GM12865 (cell line): Measurements from ENCODE around the gene APOO.

Source experiments
- DNase-seq: peaks from one replicate; pipeline ENCODE4 v3.0.0; 2010; ENCODE audit warnings: low read depth
- H3K4me3 ChIP-seq: 2 replicates; pipeline ENCODE4 v1.5.1; 2011; ENCODE audit warnings: mild to moderate bottlenecking, low read depth, low read length, control low read depth
- CTCF ChIP-seq: IDR thresholded peaks from 2 replicates; pipeline ENCODE4 v1.5.1; 2011; ENCODE audit warnings: low read length, control low read depth, low read depth, inconsistent platforms; ENCODE audit not compliant: insufficient read depth; ENCODE audit errors: missing control alignments

APOO gene

GRCh38 chrX:23832721-23833120 lies 75.0 kb downstream of the APOO start:
- TF ChIP-seq CTCF: no peak
- DNase-seq: no peak
- H3K4me3 ChIP-seq: no peak overlapping the region

- no peak for TF ChIP-seq CTCF
- H3K4me3 ChIP-seq: no peak overlapping the region
- no peak for DNase-seq
Measured at GRCh38 chrX:23828881-23829280, 78.9 kb downstream of the APOO start.

GRCh38 chrX:23826653-23827052 lies 81.1 kb downstream of the APOO start:
- DNase-seq: no peak
- no peak overlapping the region for H3K4me3 ChIP-seq
- TF ChIP-seq CTCF: no peak

- TF ChIP-seq CTCF: no peak
- no peak for DNase-seq
Measured at GRCh38 chrX:23826216-23826615, 81.5 kb downstream of the APOO start.

GRCh38 chrX:23825675-23826074 lies 82.1 kb downstream of the APOO start:
- DNase-seq: no peak
- TF ChIP-seq CTCF: no peak
- H3K4me3 ChIP-seq: no peak overlapping the region

More at GRCh38 chrX:23826216-23826615, 81.5 kb downstream of the APOO start:
- no peak overlapping the region for H3K4me3 ChIP-seq

GRCh38 chrX:23822841-23823240 lies 84.9 kb downstream of the APOO start:
- TF ChIP-seq CTCF: no peak
- no peak overlapping the region for H3K4me3 ChIP-seq
- no peak for DNase-seq

- no peak overlapping the region for H3K4me3 ChIP-seq
- no peak for TF ChIP-seq CTCF
- no peak for DNase-seq
Measured at GRCh38 chrX:23822397-23822796, 85.3 kb downstream of the APOO start.
